Myometrial cell (primary cell): ENCODE measurements around the gene CHEK1. TPM values are rescaled to one million over a fixed set of nuclear protein-coding genes. Genes with fewer than 3 reads are reported as not detected.

Source experiments
- total RNA-seq: library from RNA; depleted of rRNA; stranded (reverse); fragments of >200 nt; gene quantifications from 2 replicates; pipeline ENCODE4 v1.2.3, GENCODE V29; 2015

Gene CHEK1
- total RNA-seq: 25.7 and 38.6 TPM in 2 replicates

GRCh38 chr11:125624756-125625213 is at the start of gene CHEK1:
TSS of gene CHEK1 (plus strand) at chr11:125625163. CDS start at chr11:125626769, 1,606 bp downstream.

GRCh38 chr11:125592305-125593113 is 32.5 kb upstream of the CHEK1 start, which contains the start of gene STT3A:
TSS of gene STT3A (plus strand) at chr11:125592852. CDS start at chr11:125595916, 3,064 bp downstream.

GRCh38 chr11:125680747-125681146 is 55.8 kb downstream of the CHEK1 start, which contains the start of gene ACRV1:
TSS of gene ACRV1 (minus strand) at chr11:125680847. CDS start at chr11:125680780, 67 bp downstream.

Other genes starting within 250 kb of the CHEK1 start
- 23.1 and 28.4 TPM in 2 replicates for gene FEZ1, start 128.9 kb upstream of the CHEK1 start, total RNA-seq
- gene EI24, start 55.7 kb upstream of the CHEK1 start, total RNA-seq: 103 and 121 TPM in 2 replicates
- gene STT3A, start 32.3 kb upstream of the CHEK1 start, total RNA-seq: 229 and 270 TPM in 2 replicates
- gene ACRV1, start 55.7 kb downstream of the CHEK1 start, total RNA-seq: not detected in 2 replicates
- not detected in 2 replicates for gene PATE1, start 121.1 kb downstream of the CHEK1 start, total RNA-seq
- not detected in 2 replicates for gene PATE2, start 153.7 kb downstream of the CHEK1 start, total RNA-seq
- not detected in 2 replicates for gene PATE3, start 163.0 kb downstream of the CHEK1 start, total RNA-seq
- gene PATE4, start 208.2 kb downstream of the CHEK1 start, total RNA-seq: not detected in 2 replicates